ENCODE data around the gene HMGCL. TPM values are rescaled to one million over a fixed set of nuclear protein-coding genes. Genes with fewer than 3 reads are reported as not detected.
A peak's percentile ranks its signal among the peaks of the same experiment; 100 is the strongest.
"Not testable (repeated sequence)": the region's sequence is repeated elsewhere in the genome, so short reads cannot be mapped to it uniquely, and the experiment has no call there.

The HMGCL gene
- total RNA-seq, 2 donors from 2014 or later: 44.1 to 47.4 TPM

GRCh38 chr1:23801876-23802275, 23.4 kb downstream of the HMGCL start:
- Mint-ChIP-seq H3K27me3 (ENCODE audit: low read depth) (no peaks in the 10 kb centered on the region), H3K36me3 (ENCODE audit: insufficient read depth in 2 of 2) (peaks cover 0 to 3% of the 10 kb centered on the region in 2 donors), H3K4me3 (peak overlapping the region; percentile 89 to 94), H3K4me1 (ENCODE audit: low read depth) (peaks cover 16% of the 10 kb centered on the region), H3K27ac (no peak overlapping the region), H3K9me3 (no peaks in the 10 kb centered on the region)
- ATAC-seq (replicated peaks in 1 of 2): no peak
- no peak for DNase-seq

GRCh38 chr1:23801338-23801748, 23.9 kb downstream of the HMGCL start:
- peak overlapping the region; percentile 89 to 94 for H3K4me3 Mint-ChIP-seq
- no peaks in the 10 kb centered on the region for H3K27me3 Mint-ChIP-seq (ENCODE audit: low read depth)
- peaks cover 0 to 3% of the 10 kb centered on the region in 2 donors for H3K36me3 Mint-ChIP-seq (ENCODE audit: insufficient read depth in 2 of 2)
- DNase-seq: no peak
- peaks cover 16% of the 10 kb centered on the region for H3K4me1 Mint-ChIP-seq (ENCODE audit: low read depth)
- H3K27ac Mint-ChIP-seq: peak overlapping the region; percentile 8
- ATAC-seq (replicated peaks in 1 of 2): no peak
- no peaks in the 10 kb centered on the region for H3K9me3 Mint-ChIP-seq

- H3K27me3 Mint-ChIP-seq (ENCODE audit: low read depth): no peaks in the 10 kb centered on the region
- H3K4me1 Mint-ChIP-seq (ENCODE audit: low read depth): peaks cover 16% of the 10 kb centered on the region
- H3K36me3 Mint-ChIP-seq (ENCODE audit: insufficient read depth in 2 of 2): peaks cover 0 to 3% of the 10 kb centered on the region in 2 donors
- no peaks in the 10 kb centered on the region for H3K9me3 Mint-ChIP-seq
- H3K27ac Mint-ChIP-seq: peak within 1 kb of the TSS; percentile 77
- ATAC-seq (replicated peaks in 1 of 2) (peak; percentile 89 to 93), DNase-seq (peak; percentile 96 to 97)
- H3K4me3 Mint-ChIP-seq: peak within 1 kb of the TSS; percentile 89 to 94
These were observed 24.6 kb downstream of the HMGCL start, which contains the start of gene GALE for GRCh38 chr1:23800400-23801337. GALE (minus strand) TSS chr1:23800754; CDS start chr1:23799007, 1,747 bp downstream.

GRCh38 chr1:23799570-23800399, 25.4 kb downstream of the HMGCL start:
- Mint-ChIP-seq H3K9me3 (no peaks in the 10 kb centered on the region), H3K36me3 (ENCODE audit: insufficient read depth in 2 of 2) (peaks cover 0 to 3% of the 10 kb centered on the region in 2 donors), H3K4me3 (peak overlapping the region; percentile 89 to 94), H3K27ac (peak overlapping the region; percentile 77), H3K4me1 (ENCODE audit: low read depth) (peaks cover 16% of the 10 kb centered on the region), H3K27me3 (ENCODE audit: low read depth) (no peaks in the 10 kb centered on the region)
- DNase-seq (peak; percentile 52 to 57), ATAC-seq (replicated peaks in 1 of 2) (peak; percentile 14 to 39)

- no peaks in the 10 kb centered on the region for H3K9me3 Mint-ChIP-seq
- H3K4me1 Mint-ChIP-seq (ENCODE audit: low read depth): peaks cover 16% of the 10 kb centered on the region
- ATAC-seq (replicated peaks in 1 of 2): no peak
These were observed 26.0 kb downstream of the HMGCL start for GRCh38 chr1:23799255-23799569.

GRCh38 chr1:23798662-23799142, 26.5 kb downstream of the HMGCL start:
- H3K27me3 Mint-ChIP-seq (ENCODE audit: low read depth): no peaks in the 10 kb centered on the region
- peak overlapping the region; percentile 89 to 94 for H3K4me3 Mint-ChIP-seq
- DNase-seq: peak in 1 of 2 donors; percentile 32
- no peak for ATAC-seq (replicated peaks in 1 of 2)
- peaks cover 0 to 3% of the 10 kb centered on the region in 2 donors for H3K36me3 Mint-ChIP-seq (ENCODE audit: insufficient read depth in 2 of 2)
- H3K27ac Mint-ChIP-seq: peak overlapping the region; percentile 42
- peaks cover 16% of the 10 kb centered on the region for H3K4me1 Mint-ChIP-seq (ENCODE audit: low read depth)
- H3K9me3 Mint-ChIP-seq: no peaks in the 10 kb centered on the region

More at GRCh38 chr1:23799255-23799569, 26.0 kb downstream of the HMGCL start:
- peaks cover 0 to 3% of the 10 kb centered on the region in 2 donors for H3K36me3 Mint-ChIP-seq (ENCODE audit: insufficient read depth in 2 of 2)
- H3K27ac Mint-ChIP-seq: peak overlapping the region; percentile 42
- no peaks in the 10 kb centered on the region for H3K27me3 Mint-ChIP-seq (ENCODE audit: low read depth)
- H3K4me3 Mint-ChIP-seq: peak overlapping the region; percentile 89 to 94
- no peak for DNase-seq

GRCh38 chr1:23797478-23798448, 27.5 kb downstream of the HMGCL start:
- Mint-ChIP-seq H3K9me3 (no peaks in the 10 kb centered on the region), H3K27me3 (ENCODE audit: low read depth) (no peaks in the 10 kb centered on the region), H3K4me3 (no peak overlapping the region), H3K4me1 (ENCODE audit: low read depth) (peaks cover 20% of the 10 kb centered on the region), H3K36me3 (ENCODE audit: insufficient read depth in 2 of 2) (peaks cover 0 to 3% of the 10 kb centered on the region in 2 donors), H3K27ac (no peak overlapping the region)
- DNase-seq (no peak), ATAC-seq (replicated peaks in 1 of 2) (no peak)

GRCh38 chr1:23796466-23797271, 28.6 kb downstream of the HMGCL start:
- Mint-ChIP-seq H3K36me3 (ENCODE audit: insufficient read depth in 2 of 2) (peaks cover 0 to 3% of the 10 kb centered on the region in 2 donors), H3K27ac (no peak overlapping the region), H3K9me3 (no peaks in the 10 kb centered on the region), H3K4me1 (ENCODE audit: low read depth) (peaks cover 26% of the 10 kb centered on the region), H3K27me3 (ENCODE audit: low read depth) (no peaks in the 10 kb centered on the region), H3K4me3 (no peak overlapping the region)
- DNase-seq (no peak), ATAC-seq (replicated peaks in 1 of 2) (no peak)

- no peaks in the 10 kb centered on the region for H3K27me3 Mint-ChIP-seq (ENCODE audit: low read depth)
- DNase-seq: no peak
- no peaks in the 10 kb centered on the region for H3K9me3 Mint-ChIP-seq
- H3K4me1 Mint-ChIP-seq (ENCODE audit: low read depth): peaks cover 30% of the 10 kb centered on the region
- peak overlapping the region; percentile 13 for H3K27ac Mint-ChIP-seq
- ATAC-seq (replicated peaks in 1 of 2): no peak
- no peak overlapping the region for H3K4me3 Mint-ChIP-seq
- H3K36me3 Mint-ChIP-seq (ENCODE audit: insufficient read depth in 2 of 2): peaks cover 5% of the 10 kb centered on the region in 2 donors
These were observed 29.4 kb downstream of the HMGCL start for GRCh38 chr1:23795676-23796465.

GRCh38 chr1:23794732-23795182, 30.5 kb downstream of the HMGCL start:
- not testable (repeated sequence) for H3K4me3 Mint-ChIP-seq, H3K9me3 Mint-ChIP-seq

More at GRCh38 chr1:23794732-23795182, 30.5 kb downstream of the HMGCL start:
- not testable (repeated sequence) for H3K36me3 Mint-ChIP-seq (ENCODE audit: insufficient read depth in 2 of 2); ATAC-seq (replicated peaks in 1 of 2); DNase-seq; H3K27me3 Mint-ChIP-seq (ENCODE audit: low read depth)
- Mint-ChIP-seq H3K4me1 (ENCODE audit: low read depth) (peaks cover 38% of the 10 kb centered on the region), H3K27ac (peak overlapping the region; percentile 58)
